Measurements from ENCODE around the gene BDKRB2.

Gene BDKRB2

DNA sequence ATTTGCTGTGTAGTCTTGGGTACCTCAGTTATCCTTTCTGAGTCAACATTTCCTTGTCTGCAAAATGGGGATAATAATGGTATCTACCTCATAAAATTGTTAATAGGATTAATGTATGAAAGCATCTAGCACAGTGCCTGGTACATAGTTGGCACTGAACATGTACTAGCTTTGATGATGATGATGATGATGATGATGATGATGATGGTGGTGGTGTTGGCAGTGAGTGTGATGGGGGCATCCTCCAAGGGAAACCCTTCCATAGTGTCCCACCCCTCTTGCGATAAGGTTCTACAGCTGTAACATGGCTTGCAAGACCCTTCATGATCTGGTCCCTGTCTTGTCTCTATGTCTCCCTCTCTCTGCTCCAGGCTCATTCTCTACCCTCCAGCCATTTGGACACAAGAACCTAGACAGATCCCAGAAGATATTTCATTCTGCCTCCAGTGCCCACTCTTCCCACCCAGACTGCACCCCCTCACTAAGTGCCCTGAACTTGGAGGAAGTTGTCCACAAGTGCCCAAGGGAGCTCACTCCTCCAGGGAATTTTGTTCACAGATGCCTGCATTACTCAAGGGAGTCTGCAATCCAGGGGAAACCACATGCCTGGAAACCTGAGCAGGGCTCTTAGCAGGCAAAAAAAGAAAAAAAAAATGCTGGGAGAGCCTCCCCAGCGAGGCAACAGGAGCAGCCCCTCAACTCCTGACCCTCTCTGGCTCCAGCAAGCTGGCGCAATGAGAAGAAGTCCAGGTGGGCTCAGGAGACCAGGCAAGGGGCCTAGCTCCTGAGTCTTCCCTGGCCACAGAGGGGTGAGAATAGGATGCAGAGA lies 41.3 kb downstream of the BDKRB2 start:
- in situ Hi-C loops (cut with HindIII; ENCODE audit: low pct_unique_long_range_greater_than_20kb, low sequenced_read_pairs) = no loop called here
- TF ChIP-seq JUND (IDR thresholded peaks at IDR 0.05; ENCODE audit: low read depth) = no peak

DNA sequence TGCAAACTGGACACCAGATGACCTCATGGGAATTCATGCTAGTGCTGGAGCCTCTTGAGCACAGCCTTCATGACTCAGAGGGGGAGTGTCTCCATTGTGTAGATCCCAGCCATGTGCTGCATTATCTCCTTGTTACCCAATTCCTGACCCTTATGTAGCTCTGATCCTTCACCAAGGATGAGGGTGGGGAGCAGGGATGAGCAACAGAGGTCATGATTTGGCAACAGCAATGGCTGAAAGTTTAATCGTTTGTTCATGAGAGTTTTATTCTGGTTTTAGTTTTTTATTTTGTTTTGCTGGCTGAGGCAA lies 41.9 kb downstream of the BDKRB2 start:
- no peak for DNase-seq (ENCODE audit: low read depth in 1 of 2, low spot score in 1 of 2)
- in situ Hi-C loops (cut with HindIII; ENCODE audit: low pct_unique_long_range_greater_than_20kb, low sequenced_read_pairs) = no loop called here
- no peak for TF ChIP-seq JUND (IDR thresholded peaks at IDR 0.05; ENCODE audit: low read depth)

More for the DNA sequence above, 41.3 kb downstream of the BDKRB2 start:
- DNase-seq (ENCODE audit: low read depth in 1 of 2, low spot score in 1 of 2) = no peak

DNA sequence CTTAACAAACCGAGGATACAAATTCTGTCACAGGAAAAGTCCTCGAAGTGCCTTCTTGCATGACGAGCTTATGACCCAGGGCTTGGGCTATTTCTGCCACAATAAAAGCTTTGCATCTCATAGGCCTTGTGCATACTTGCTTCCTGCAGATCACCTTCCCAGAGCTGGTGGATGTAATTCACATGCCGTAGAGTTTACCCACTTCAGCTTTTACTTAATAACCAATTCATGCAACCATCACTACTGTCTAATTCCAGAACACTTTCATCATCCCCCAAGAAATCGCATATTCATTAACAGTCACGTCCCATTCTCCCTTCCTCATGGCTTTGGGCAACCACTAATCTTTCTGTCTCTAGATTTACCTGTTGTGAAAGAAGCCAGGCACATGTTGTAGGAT lies 42.4 kb downstream of the BDKRB2 start:
- in situ Hi-C loops (cut with HindIII; ENCODE audit: low pct_unique_long_range_greater_than_20kb, low sequenced_read_pairs) = no loop called here
- no peak for DNase-seq (ENCODE audit: low read depth in 1 of 2, low spot score in 1 of 2)
- no peak for TF ChIP-seq JUND (IDR thresholded peaks at IDR 0.05; ENCODE audit: low read depth)

DNA sequence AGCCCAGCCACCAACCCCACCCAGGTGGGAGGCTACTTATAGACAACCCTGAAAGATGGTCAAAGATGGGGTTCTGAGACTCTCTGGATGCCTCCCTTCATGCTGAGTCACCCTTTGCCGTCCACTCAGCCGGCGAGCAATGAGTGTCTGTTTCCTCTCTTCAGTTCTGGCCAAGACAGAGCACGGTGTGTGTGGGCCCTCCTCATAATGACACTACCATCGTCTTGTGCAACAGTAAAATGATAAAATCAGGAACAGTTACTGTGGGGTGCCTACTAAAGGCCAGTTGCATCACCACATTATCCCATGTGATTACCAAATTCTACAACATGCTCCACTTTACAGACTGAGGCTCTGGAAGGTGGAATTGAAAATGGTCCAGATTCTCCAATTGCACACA lies 44.4 kb downstream of the BDKRB2 start:
- TF ChIP-seq JUND (IDR thresholded peaks at IDR 0.05; ENCODE audit: low read depth) = no peak
- DNase-seq (ENCODE audit: low read depth in 1 of 2, low spot score in 1 of 2) = no peak

DNA sequence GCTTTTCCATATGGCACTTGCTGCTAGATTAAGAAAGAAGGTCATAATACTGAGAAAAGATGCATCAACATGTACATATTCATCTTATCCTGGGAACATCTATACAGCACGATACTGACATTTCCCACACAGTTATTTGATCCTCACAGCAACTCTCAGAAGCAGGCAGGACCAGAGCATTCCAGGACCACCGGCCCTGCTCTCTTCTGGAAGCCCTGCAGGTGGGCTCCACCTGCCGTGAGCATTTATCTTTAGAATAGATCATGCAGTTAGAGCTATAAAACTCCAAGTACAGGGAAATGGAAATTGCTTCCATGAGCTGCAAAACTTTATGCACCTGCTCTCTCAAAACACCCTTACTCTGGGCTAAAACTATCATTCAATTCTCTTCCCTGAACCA lies 45.8 kb downstream of the BDKRB2 start:
- no peak for TF ChIP-seq JUND (IDR thresholded peaks at IDR 0.05; ENCODE audit: low read depth)
- DNase-seq (ENCODE audit: low read depth in 1 of 2, low spot score in 1 of 2) = no peak
- in situ Hi-C loops (cut with HindIII; ENCODE audit: low pct_unique_long_range_greater_than_20kb, low sequenced_read_pairs) = no loop called here

More for the DNA sequence above, 44.4 kb downstream of the BDKRB2 start:
- in situ Hi-C loops (cut with HindIII; ENCODE audit: low pct_unique_long_range_greater_than_20kb, low sequenced_read_pairs) = no loop called here

DNA sequence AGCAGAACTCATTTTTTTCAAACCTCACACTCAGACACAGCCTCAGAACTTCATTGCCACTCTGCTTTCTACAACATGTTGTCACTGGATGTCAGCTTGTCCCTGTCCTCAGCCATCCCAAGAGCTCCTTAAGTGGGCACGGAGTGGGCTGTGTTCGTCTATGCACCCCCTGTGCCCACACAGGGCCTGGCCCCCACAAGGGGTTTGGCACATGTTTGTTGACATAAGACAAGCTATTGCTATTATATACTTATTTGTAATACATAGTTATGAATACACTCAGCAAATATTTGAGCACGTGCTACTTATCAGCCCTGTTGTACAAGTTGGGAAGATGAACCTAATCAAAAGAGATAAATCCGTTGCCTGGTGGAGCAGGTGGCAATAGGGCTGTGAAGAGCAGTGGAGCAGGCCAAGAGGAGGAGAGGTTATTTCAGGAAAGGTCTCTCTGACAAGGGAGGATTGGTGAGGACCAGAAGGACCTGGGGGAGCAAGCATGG lies 47.1 kb downstream of the BDKRB2 start:
- DNase-seq (ENCODE audit: low read depth in 1 of 2, low spot score in 1 of 2) = no peak
- TF ChIP-seq JUND (IDR thresholded peaks at IDR 0.05; ENCODE audit: low read depth) = no peak
- in situ Hi-C loops (cut with HindIII; ENCODE audit: low pct_unique_long_range_greater_than_20kb, low sequenced_read_pairs) = no loop called here

- TF ChIP-seq JUND (IDR thresholded peaks at IDR 0.05; ENCODE audit: low read depth) = no peak
- in situ Hi-C loops (cut with HindIII; ENCODE audit: low pct_unique_long_range_greater_than_20kb, low sequenced_read_pairs) = no loop called here
- DNase-seq (ENCODE audit: low read depth in 1 of 2, low spot score in 1 of 2) = no peak
These were observed 47.8 kb downstream of the BDKRB2 start for GRCh38 chr14:96252323-96252998.

- DNase-seq (ENCODE audit: low read depth in 1 of 2, low spot score in 1 of 2) = no peak
- no peak for TF ChIP-seq JUND (IDR thresholded peaks at IDR 0.05; ENCODE audit: low read depth)
- in situ Hi-C loops (cut with HindIII; ENCODE audit: low pct_unique_long_range_greater_than_20kb, low sequenced_read_pairs) = no loop called here
These were observed 48.4 kb downstream of the BDKRB2 start for GRCh38 chr14:96252999-96253539.

GRCh38 chr14:96254687-96255086 lies 50.0 kb downstream of the BDKRB2 start:
- no peak for TF ChIP-seq JUND (IDR thresholded peaks at IDR 0.05; ENCODE audit: low read depth)
- no peak for DNase-seq (ENCODE audit: low read depth in 1 of 2, low spot score in 1 of 2)
- in situ Hi-C loops (cut with HindIII; ENCODE audit: low pct_unique_long_range_greater_than_20kb, low sequenced_read_pairs) = no loop called here

DNA sequence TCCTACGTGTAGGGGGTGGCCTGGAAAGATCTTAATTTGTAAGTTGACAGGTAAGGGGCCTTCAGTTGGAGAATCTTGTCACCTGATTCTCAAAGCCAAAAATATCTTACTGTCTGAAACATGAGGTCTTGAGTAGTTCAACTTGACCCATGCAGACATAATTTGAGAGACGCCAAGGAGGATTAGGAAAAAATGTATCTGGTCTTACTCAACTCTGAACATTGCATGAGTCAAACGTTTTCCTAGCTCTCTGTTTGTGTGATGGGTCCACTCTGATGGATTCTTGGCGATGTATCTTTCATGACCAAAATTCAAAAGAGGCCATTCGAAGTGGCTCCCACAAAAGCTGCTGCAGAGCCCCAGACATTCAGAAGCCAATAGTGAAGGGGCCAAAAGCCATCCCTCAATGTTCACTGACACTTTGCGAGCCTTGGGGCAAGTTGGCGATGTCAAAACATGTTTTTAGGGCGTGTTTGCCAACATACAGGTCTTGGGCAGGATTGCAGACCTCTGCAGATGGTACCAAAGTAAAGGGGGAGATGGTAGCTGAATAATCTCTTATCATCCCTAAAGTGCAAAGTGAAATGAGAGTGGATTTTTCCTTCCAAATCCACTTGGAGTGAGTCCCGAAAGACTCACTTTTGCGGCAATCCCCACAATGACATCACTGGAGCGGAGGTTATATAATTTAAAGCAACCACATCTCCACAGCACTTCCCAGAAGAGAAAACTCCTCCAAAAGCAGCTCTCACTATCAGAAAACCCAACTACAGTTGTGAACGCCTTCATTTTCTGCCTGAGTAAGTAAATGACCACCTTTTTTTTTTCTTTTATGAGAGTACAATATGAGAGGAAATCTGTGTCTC lies 51.1 kb downstream of the BDKRB2 start, which contains the start of gene BDKRB1:
Gene BDKRB1, plus strand, starts transcription at position 710 of the 866 bp plus-strand sequence. CDS start 7,473 bp downstream, outside the sequence.
- no peak for TF ChIP-seq JUND (IDR thresholded peaks at IDR 0.05; ENCODE audit: low read depth)
- no peak for DNase-seq (ENCODE audit: low read depth in 1 of 2, low spot score in 1 of 2)
- in situ Hi-C loops (cut with HindIII; ENCODE audit: low pct_unique_long_range_greater_than_20kb, low sequenced_read_pairs) = no loop called here

DNA sequence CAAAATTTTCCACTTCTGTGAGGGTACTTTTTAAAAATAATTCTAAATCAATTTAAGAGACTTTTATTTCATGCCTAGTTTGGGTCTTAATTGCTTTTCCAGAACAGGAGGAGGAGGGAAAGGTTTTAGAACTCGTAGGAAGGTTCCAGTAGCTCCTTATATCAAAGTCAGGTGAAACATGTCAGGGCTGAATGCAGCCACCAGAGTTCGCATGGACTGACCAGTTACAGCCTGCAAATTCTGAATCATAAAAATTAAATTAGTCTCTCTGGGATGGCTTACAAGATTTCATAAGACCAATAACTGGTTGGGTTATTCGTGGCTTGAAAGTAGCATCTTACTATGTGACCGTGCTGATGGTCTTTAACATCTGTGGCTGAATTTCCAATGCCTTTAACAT lies 51.8 kb downstream of the BDKRB2 start:
- TF ChIP-seq JUND (IDR thresholded peaks at IDR 0.05; ENCODE audit: low read depth) = no peak
- in situ Hi-C loops (cut with HindIII; ENCODE audit: low pct_unique_long_range_greater_than_20kb, low sequenced_read_pairs) = no loop called here
- no peak for DNase-seq (ENCODE audit: low read depth in 1 of 2, low spot score in 1 of 2)

- in situ Hi-C loops (cut with HindIII; ENCODE audit: low pct_unique_long_range_greater_than_20kb, low sequenced_read_pairs) = no loop called here
- no peak for TF ChIP-seq JUND (IDR thresholded peaks at IDR 0.05; ENCODE audit: low read depth)
- no peak for DNase-seq (ENCODE audit: low read depth in 1 of 2, low spot score in 1 of 2)
These were observed 52.4 kb downstream of the BDKRB2 start for GRCh38 chr14:96257056-96257455.

Data from T47D (cell line).